Caco-2 (cell line): ENCODE data around the gene TASL. TPM values are rescaled to one million over a fixed set of nuclear protein-coding genes. Genes with fewer than 3 reads are reported as not detected.

Experiments used
- BruUV-seq: library from RNA; stranded (reverse); fragments of 400-500 nt; replicated peaks from 2 replicates; lab custom pipeline; 2021; lab: Mats Ljungman, UMichigan
- CTCF ChIA-PET: fragments of 300-600 bp; sonication (Branson Sonifier 250); formaldehyde crosslinking; loops from one replicate; lab custom pipeline; 2022; ENCODE audit warnings: antibody characterized with exemption; lab: Charles Lee
- POLR2A ChIA-PET: fragments of 300-600 bp; sonication (Branson Sonifier 250); formaldehyde crosslinking; loops from one replicate; lab custom pipeline; 2022; ENCODE audit warnings: antibody characterized with exemption; lab: Charles Lee
- DNase-seq, 2 experiments: peaks; one replicate each; pipeline versions ENCODE4 v3.0.0 to v3.0.0-alpha.2; 2020 to 2022
- H3K27me3 ChIP-seq: replicated peaks from 2 replicates; pipeline ENCODE4 v1.6.0; 2011; ENCODE audit warnings: low read length; ENCODE audit not compliant: control insufficient read depth, insufficient read depth
- H3K36me3 ChIP-seq: 2 replicates; pipeline ENCODE4 v1.5.1; 2011; ENCODE audit warnings: low read length; ENCODE audit not compliant: control insufficient read depth, insufficient read depth
- H3K4me1 ChIP-seq: fragments of 250-450 bp; sonication (Bioruptor Pico); 2 replicates; pipeline ENCODE4 v1.5.1; 2020; ENCODE audit warnings: mild to moderate bottlenecking
- H3K4me3 ChIP-seq: 2 replicates; pipeline ENCODE4 v1.5.1; 2011; ENCODE audit warnings: low read depth, mild to moderate bottlenecking, control low read depth, low read length
- H3K9me3 ChIP-seq: fragments of 250-450 bp; sonication (Bioruptor Pico); 2 replicates; pipeline ENCODE4 v1.5.1; 2020; ENCODE audit warnings: mild to moderate bottlenecking, moderate library complexity
- H3K27ac Mint-ChIP-seq: one replicate; pipeline ENCODE4 v1.8.0; 2022; ENCODE audit warnings: mixed read lengths; ENCODE audit not compliant: unreplicated experiment
- H3K27me3 Mint-ChIP-seq: one replicate; pipeline ENCODE4 v1.8.0; 2022; ENCODE audit warnings: mixed read lengths; ENCODE audit not compliant: insufficient read depth, unreplicated experiment
- H3K36me3 Mint-ChIP-seq: one replicate; pipeline ENCODE4 v1.8.0; 2022; ENCODE audit warnings: mild to moderate bottlenecking, mixed read lengths; ENCODE audit not compliant: insufficient read depth, unreplicated experiment
- H3K4me1 Mint-ChIP-seq: one replicate; pipeline ENCODE4 v1.8.0; 2022; ENCODE audit warnings: low read depth, mixed read lengths; ENCODE audit not compliant: unreplicated experiment
- H3K4me3 Mint-ChIP-seq: one replicate; pipeline ENCODE4 v1.8.0; 2022; ENCODE audit warnings: mild to moderate bottlenecking, moderate library complexity, mixed read lengths; ENCODE audit not compliant: unreplicated experiment
- H3K9me3 Mint-ChIP-seq: one replicate; pipeline ENCODE4 v1.8.0; 2022; ENCODE audit warnings: mixed read lengths; ENCODE audit not compliant: unreplicated experiment
- CTCF ChIP-seq, 2 experiments: fragments of 200-600 bp in 1 of 2; IDR thresholded peaks; 1 replicate in 1 of 2; 2 replicates in 1 of 2; pipeline versions ENCODE4 v1.5.1 to v1.8.0; 2011 to 2022; ENCODE audit warnings: antibody characterized with exemption in 1 of 2, control low read depth in 1 of 2, inconsistent platforms in 1 of 2, low read depth in 1 of 2, low read length in 1 of 2, mild to moderate bottlenecking in 1 of 2, moderate library complexity in 1 of 2; ENCODE audit not compliant: insufficient read depth in 1 of 2, severe bottlenecking in 1 of 2, unreplicated experiment in 1 of 2
- intact Hi-C: fragments of 100-400 bp; cut with micrococcal nuclease; formaldehyde crosslinking; loops from one replicate; pipeline ENCODE4 v1.10.0; 2022; ENCODE audit not compliant: unreplicated experiment
- total RNA-seq: library from RNA; stranded (reverse); gene quantifications from 2 replicates; pipeline ENCODE4 v1.2.3, GENCODE V29; 2022

TASL gene
- total RNA-seq, 1 experiment from 2014 or later = not detected

- no peak overlapping the region for H3K27ac Mint-ChIP-seq
- no peaks in the 10 kb centered on the region for H3K36me3 ChIP-seq
- no peak for TF ChIP-seq CTCF (IDR thresholded peaks at IDR 0.05; ENCODE audit: insufficient read depth in 1 of 2, low read depth in 1 of 2, low read length in 1 of 2, severe bottlenecking in 1 of 2, unreplicated experiment in 1 of 2)
- CTCF ChIA-PET = no interaction called here
- H3K4me3 ChIP-seq = no peak overlapping the region
- no peaks in the 10 kb centered on the region for H3K9me3 ChIP-seq
- POLR2A ChIA-PET = no interaction called here
- H3K4me1 Mint-ChIP-seq = no peaks in the 10 kb centered on the region
- no peaks in the 10 kb centered on the region for H3K9me3 Mint-ChIP-seq
- H3K4me3 Mint-ChIP-seq = no peak overlapping the region
- no peaks in the 10 kb centered on the region for H3K27me3 ChIP-seq
- no peaks in the 10 kb centered on the region for H3K36me3 Mint-ChIP-seq
- intact Hi-C loops = no loop called here
- BruUV-seq = no TSS peak
- H3K27me3 Mint-ChIP-seq = no peaks in the 10 kb centered on the region
- no peak for DNase-seq
- no peaks in the 10 kb centered on the region for H3K4me1 ChIP-seq
Observed at GRCh38 chrX:30530606-30531005, 47.0 kb downstream of the TASL start.

GRCh38 chrX:30525732-30526131, 51.8 kb downstream of the TASL start:
- Histone ChIP-seq H3K9me3 (no peaks in the 10 kb centered on the region), H3K36me3 (no peaks in the 10 kb centered on the region), H3K4me1 (no peaks in the 10 kb centered on the region), H3K4me3 (no peak overlapping the region), H3K27me3 (no peaks in the 10 kb centered on the region)
- Mint-ChIP-seq H3K4me1 (no peaks in the 10 kb centered on the region), H3K27ac (no peak overlapping the region), H3K4me3 (no peak overlapping the region), H3K36me3 (no peaks in the 10 kb centered on the region), H3K9me3 (no peaks in the 10 kb centered on the region), H3K27me3 (peaks cover 2% of the 10 kb centered on the region)
- no peak for TF ChIP-seq CTCF (IDR thresholded peaks at IDR 0.05; ENCODE audit: insufficient read depth in 1 of 2, low read depth in 1 of 2, low read length in 1 of 2, severe bottlenecking in 1 of 2, unreplicated experiment in 1 of 2)
- BruUV-seq = no TSS peak
- intact Hi-C loops = no loop called here
- CTCF ChIA-PET = no interaction called here
- POLR2A ChIA-PET = no interaction called here
- no peak for DNase-seq

GRCh38 chrX:30521440-30522182, 56.0 kb downstream of the TASL start:
- H3K9me3 Mint-ChIP-seq = no peaks in the 10 kb centered on the region
- no peak for TF ChIP-seq CTCF (IDR thresholded peaks at IDR 0.05; ENCODE audit: insufficient read depth in 1 of 2, low read depth in 1 of 2, low read length in 1 of 2, severe bottlenecking in 1 of 2, unreplicated experiment in 1 of 2)
- H3K27ac Mint-ChIP-seq = no peak overlapping the region
- DNase-seq = no peak
- Histone ChIP-seq H3K36me3 (no peaks in the 10 kb centered on the region), H3K9me3 (no peaks in the 10 kb centered on the region), H3K27me3 (no peaks in the 10 kb centered on the region), H3K4me3 (no peak overlapping the region), H3K4me1 (no peaks in the 10 kb centered on the region)
- intact Hi-C loops = no loop called here
- CTCF ChIA-PET = no interaction called here
- no peak overlapping the region for H3K4me3 Mint-ChIP-seq
- POLR2A ChIA-PET = no interaction called here
- no peaks in the 10 kb centered on the region for H3K4me1 Mint-ChIP-seq
- H3K36me3 Mint-ChIP-seq = no peaks in the 10 kb centered on the region
- H3K27me3 Mint-ChIP-seq = peaks cover 2% of the 10 kb centered on the region
- BruUV-seq = no TSS peak
